OCI-LY7 (cell line): Measurements from ENCODE around the gene NISCH.

Experiments
- CTCF ChIP-seq: fragments of 200-600 bp; sonication (generic); conservative IDR thresholded peaks from 2 replicates; pipeline ENCODE4 v1.5.1; 2014; ENCODE audit warnings: mild to moderate bottlenecking, antibody characterized with exemption, low read length, moderate library complexity, mixed read lengths
- EZH2phosphoT487 ChIP-seq: fragments of 200-600 bp; sonication (generic); IDR thresholded peaks from 2 replicates; pipeline ENCODE4 v1.6.1; 2018; ENCODE audit warnings: low read depth, borderline replicate concordance, mild to moderate bottlenecking, mixed run types, antibody characterized with exemption, low read length, moderate library complexity, mixed read lengths

- TF ChIP-seq CTCF (no peak), EZH2phosphoT487 (no peak)
Measured at GRCh38 chr3:52440249-52440551, 15.2 kb upstream of the NISCH start.
